ENCODE data around the gene IPP.

DNA sequence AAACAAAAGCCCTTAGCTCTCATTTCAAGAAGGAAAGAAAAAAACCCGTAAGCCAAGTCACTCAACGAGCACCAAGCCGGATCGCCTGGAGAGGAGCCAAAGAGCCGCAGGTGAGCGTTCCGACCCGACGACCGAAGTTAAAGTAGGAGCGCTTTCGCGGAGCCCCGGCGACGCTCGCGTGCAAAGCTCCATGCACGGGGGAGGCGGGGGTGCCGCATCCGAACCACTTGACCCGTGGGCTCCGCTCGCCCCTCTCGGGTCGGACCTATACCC, 64.5 kb downstream of the IPP start:
- TF ChIP-seq, protein P1, sequence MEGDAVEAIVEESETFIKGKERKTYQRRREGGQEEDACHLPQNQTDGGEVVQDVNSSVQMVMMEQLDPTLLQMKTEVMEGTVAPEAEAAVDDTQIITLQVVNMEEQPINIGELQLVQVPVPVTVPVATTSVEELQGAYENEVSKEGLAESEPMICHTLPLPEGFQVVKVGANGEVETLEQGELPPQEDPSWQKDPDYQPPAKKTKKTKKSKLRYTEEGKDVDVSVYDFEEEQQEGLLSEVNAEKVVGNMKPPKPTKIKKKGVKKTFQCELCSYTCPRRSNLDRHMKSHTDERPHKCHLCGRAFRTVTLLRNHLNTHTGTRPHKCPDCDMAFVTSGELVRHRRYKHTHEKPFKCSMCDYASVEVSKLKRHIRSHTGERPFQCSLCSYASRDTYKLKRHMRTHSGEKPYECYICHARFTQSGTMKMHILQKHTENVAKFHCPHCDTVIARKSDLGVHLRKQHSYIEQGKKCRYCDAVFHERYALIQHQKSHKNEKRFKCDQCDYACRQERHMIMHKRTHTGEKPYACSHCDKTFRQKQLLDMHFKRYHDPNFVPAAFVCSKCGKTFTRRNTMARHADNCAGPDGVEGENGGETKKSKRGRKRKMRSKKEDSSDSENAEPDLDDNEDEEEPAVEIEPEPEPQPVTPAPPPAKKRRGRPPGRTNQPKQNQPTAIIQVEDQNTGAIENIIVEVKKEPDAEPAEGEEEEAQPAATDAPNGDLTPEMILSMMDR (IDR thresholded peaks at IDR 0.05) = no peak
- TF ChIP-seq POLR2A (IDR thresholded peaks at IDR 0.05) = no peak
